ENCODE measurements around the gene SYNPO2.

Gene SYNPO2

GRCh38 chr4:118920247-118920646, 31.6 kb downstream of the SYNPO2 start:
- Histone ChIP-seq H3K27ac (ENCODE audit: low read depth, low read length) (no peak overlapping the region), H3F3A (ENCODE audit: insufficient read depth) (no peaks in the 10 kb centered on the region), H3K4me2 (ENCODE audit: low read depth, low read length, poor library complexity, severe bottlenecking) (no peak overlapping the region), H3K27me3 (ENCODE audit: low read length) (no peaks in the 10 kb centered on the region), H3K36me3 (ENCODE audit: low read length) (no peaks in the 10 kb centered on the region), H3K9me3 (ENCODE audit: insufficient read depth, low read length) (no peaks in the 10 kb centered on the region), H2AFZ (ENCODE audit: low read depth, low read length, severe bottlenecking) (no peak overlapping the region), H3K9me2 (replicated peaks; ENCODE audit: insufficient read depth, low read length) (no peaks in the 10 kb centered on the region), H3K4me3 (ENCODE audit: insufficient read depth, low read length, poor library complexity, severe bottlenecking) (no peak overlapping the region), H3K9ac (ENCODE audit: low read length) (no peak overlapping the region), H3K79me2 (ENCODE audit: insufficient read depth, low read length) (no peaks in the 10 kb centered on the region), H4K20me1 (ENCODE audit: low read depth, low read length) (no peaks in the 10 kb centered on the region)
- TF ChIP-seq CTCF (IDR thresholded peaks at IDR 0.05; ENCODE audit: insufficient read depth, low read length, poor library complexity, severe bottlenecking) = no peak
- TF ChIP-seq EZH2phosphoT487 (conservative IDR thresholded peaks at IDR 0.05; ENCODE audit: low read length) = no peak

GRCh38 chr4:118921786-118922185, 33.1 kb downstream of the SYNPO2 start:
- H3K9ac ChIP-seq (ENCODE audit: low read length) = no peak overlapping the region
- no peaks in the 10 kb centered on the region for H3K9me2 ChIP-seq (replicated peaks; ENCODE audit: insufficient read depth, low read length)
- H2AFZ ChIP-seq (ENCODE audit: low read depth, low read length, severe bottlenecking) = no peak overlapping the region
- H4K20me1 ChIP-seq (ENCODE audit: low read depth, low read length) = no peaks in the 10 kb centered on the region
- H3K4me2 ChIP-seq (ENCODE audit: low read depth, low read length, poor library complexity, severe bottlenecking) = no peak overlapping the region
- no peaks in the 10 kb centered on the region for H3F3A ChIP-seq (ENCODE audit: insufficient read depth)
- H3K27me3 ChIP-seq (ENCODE audit: low read length) = no peaks in the 10 kb centered on the region
- no peak overlapping the region for H3K27ac ChIP-seq (ENCODE audit: low read depth, low read length)
- no peaks in the 10 kb centered on the region for H3K79me2 ChIP-seq (ENCODE audit: insufficient read depth, low read length)
- no peak for TF ChIP-seq EZH2phosphoT487 (conservative IDR thresholded peaks at IDR 0.05; ENCODE audit: low read length)
- TF ChIP-seq CTCF (IDR thresholded peaks at IDR 0.05; ENCODE audit: insufficient read depth, low read length, poor library complexity, severe bottlenecking) = no peak
- no peaks in the 10 kb centered on the region for H3K9me3 ChIP-seq (ENCODE audit: insufficient read depth, low read length)
- H3K36me3 ChIP-seq (ENCODE audit: low read length) = no peaks in the 10 kb centered on the region
- no peak overlapping the region for H3K4me3 ChIP-seq (ENCODE audit: insufficient read depth, low read length, poor library complexity, severe bottlenecking)

GRCh38 chr4:118923891-118924290, 35.2 kb downstream of the SYNPO2 start:
- no peak overlapping the region for H2AFZ ChIP-seq (ENCODE audit: low read depth, low read length, severe bottlenecking)
- H3K9me2 ChIP-seq (replicated peaks; ENCODE audit: insufficient read depth, low read length) = no peaks in the 10 kb centered on the region
- TF ChIP-seq EZH2phosphoT487 (conservative IDR thresholded peaks at IDR 0.05; ENCODE audit: low read length) (no peak), CTCF (IDR thresholded peaks at IDR 0.05; ENCODE audit: insufficient read depth, low read length, poor library complexity, severe bottlenecking) (no peak)
- H3K36me3 ChIP-seq (ENCODE audit: low read length) = no peaks in the 10 kb centered on the region
- no peaks in the 10 kb centered on the region for H3K27me3 ChIP-seq (ENCODE audit: low read length)
- no peak overlapping the region for H3K9ac ChIP-seq (ENCODE audit: low read length)
- H3K4me2 ChIP-seq (ENCODE audit: low read depth, low read length, poor library complexity, severe bottlenecking) = no peak overlapping the region
- no peaks in the 10 kb centered on the region for H3F3A ChIP-seq (ENCODE audit: insufficient read depth)
- no peak overlapping the region for H3K4me3 ChIP-seq (ENCODE audit: insufficient read depth, low read length, poor library complexity, severe bottlenecking)
- no peaks in the 10 kb centered on the region for H4K20me1 ChIP-seq (ENCODE audit: low read depth, low read length)
- H3K27ac ChIP-seq (ENCODE audit: low read depth, low read length) = no peak overlapping the region
- H3K79me2 ChIP-seq (ENCODE audit: insufficient read depth, low read length) = no peaks in the 10 kb centered on the region
- H3K9me3 ChIP-seq (ENCODE audit: insufficient read depth, low read length) = no peaks in the 10 kb centered on the region
